NOMO-1 treated with dmso at 0.1 percent for 144 hours (cell line): Measurements from ENCODE around the gene ZNF324B.
"Not testable (repeated sequence)": the region's sequence is repeated elsewhere in the genome, so short reads cannot be mapped to it uniquely, and the experiment has no call there.

Source experiments
- DNase-seq: peaks from one replicate; lab custom pipeline; 2025; ENCODE audit not compliant: unreplicated experiment; lab: John Stamatoyannopoulos, UW

Gene ZNF324B

DNA sequence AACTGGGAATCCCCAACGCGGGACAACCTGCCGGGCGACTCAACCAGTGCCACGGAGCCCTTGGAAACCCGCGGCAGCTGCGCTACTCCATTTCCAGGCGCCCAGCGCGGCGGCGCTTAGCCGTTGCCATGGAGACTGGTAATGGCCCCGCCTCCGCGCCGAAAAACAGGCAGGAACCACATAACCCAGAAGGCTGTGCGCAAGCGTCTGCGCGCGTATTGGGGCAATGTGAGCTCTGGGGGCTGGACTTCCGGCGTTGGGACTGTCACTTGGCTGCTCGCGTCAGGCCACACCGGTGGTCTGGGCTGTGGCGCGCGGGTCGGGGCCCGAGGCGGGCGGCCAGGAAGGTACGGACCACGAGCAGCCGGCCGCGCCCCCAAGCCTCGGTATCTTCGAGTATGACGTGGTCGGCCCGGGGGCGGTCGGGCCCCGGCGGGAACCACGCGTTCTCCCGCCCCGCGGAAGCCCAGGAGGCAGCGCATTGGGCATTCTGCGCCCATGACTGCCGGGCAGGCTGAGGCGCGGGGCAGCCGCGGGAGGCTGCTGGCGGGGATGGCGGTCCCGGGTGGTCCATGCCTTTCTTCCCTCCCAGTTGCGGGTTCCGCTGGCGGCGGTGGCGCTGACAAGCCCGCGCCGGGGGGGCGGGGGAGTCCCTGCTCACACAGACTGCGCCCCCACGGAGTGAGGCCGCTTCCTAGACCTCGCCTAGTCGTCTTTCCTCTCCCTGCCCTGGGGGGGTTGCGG, at the start of gene ZNF324B:
Gene ZNF324B, plus strand, starts transcription at position 265 of the 744 bp plus-strand sequence. CDS start 2,080 bp downstream, outside the sequence.
- DNase-seq: peak; percentile 96

DNA sequence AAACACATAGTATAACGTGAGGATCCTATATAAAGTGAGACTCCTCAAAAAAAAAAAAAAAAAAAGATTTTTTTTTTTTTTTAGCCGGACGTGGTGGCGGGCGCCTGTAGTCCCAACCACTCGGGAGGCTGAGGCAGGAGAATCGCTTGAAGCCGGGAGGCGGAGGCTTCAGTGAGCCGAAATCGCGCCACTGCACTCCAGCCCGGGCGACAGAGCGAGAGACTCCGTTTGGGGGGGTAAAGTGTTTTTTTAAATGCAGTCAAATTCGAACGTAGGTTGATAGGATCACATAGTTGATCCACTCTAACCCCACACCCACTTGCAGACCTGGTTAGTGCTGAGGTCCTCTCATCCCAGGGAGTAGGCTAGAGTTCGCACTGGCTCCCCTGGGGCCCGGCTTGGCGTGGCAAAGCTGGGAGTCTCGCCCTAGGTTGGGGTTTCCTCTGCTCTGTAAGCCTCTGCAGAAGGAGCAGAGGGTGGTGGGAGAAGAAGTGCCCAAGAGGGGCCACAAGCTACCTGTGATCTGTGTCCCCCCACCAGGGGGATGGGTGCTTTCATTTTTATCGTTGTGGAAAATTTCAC, 49.5 kb upstream of the ZNF324B start:
- no peak for DNase-seq

- not testable (repeated sequence) for DNase-seq
These were observed 47.4 kb upstream of the ZNF324B start for GRCh38 chr19:58403920-58404478.

GRCh38 chr19:58406818-58407657, 44.4 kb upstream of the ZNF324B start:
- no peak for DNase-seq

GRCh38 chr19:58407658-58408151, 43.7 kb upstream of the ZNF324B start:
- no peak for DNase-seq

DNA sequence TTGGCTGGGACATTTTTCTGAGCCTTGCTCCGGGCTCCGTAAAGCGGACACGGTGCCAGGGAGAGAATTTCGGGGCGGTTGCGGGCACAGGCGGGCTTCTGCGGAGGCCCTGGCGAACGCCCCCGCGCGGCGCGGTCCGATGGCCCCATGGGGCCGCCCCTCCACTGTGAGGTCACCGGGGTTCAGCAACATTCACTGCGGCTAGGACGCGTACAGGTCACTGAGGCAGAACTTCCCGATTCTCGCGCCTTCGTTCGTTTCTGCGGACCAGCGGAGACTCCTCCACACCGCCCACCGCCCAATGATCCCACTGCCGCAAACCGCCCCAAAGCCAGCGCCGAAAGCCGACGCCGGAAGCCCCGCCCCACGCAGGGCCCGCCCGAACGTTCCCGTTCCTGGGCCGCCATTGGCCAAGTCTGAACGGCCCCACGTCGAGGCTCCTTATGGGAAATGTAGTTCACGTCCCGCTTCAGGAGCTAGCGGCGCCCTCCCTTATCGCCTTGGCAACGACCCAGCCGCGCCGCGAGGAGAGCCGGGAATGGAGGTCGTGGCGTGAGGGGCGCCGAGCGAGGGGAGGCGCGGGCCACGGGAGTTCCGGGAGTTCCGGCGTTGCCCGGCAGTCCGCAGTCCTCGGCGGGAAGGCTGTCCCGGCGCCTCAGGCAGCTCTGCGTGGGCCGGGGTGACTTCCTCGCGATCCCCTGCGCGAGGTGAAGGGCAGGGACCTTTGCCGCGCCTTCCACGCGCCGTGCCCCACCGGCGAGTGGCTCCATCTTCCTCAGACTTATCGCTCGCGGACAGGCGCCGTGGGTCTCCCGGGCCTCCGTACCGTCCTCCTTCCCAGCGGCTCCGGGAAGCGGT, 43.0 kb upstream of the ZNF324B start, which contains the start of gene ZNF584:
Gene ZNF584, plus strand, starts transcription at position 498 of the 858 bp plus-strand sequence. CDS start 499 bp downstream, outside the sequence.
- DNase-seq: peak; percentile 98

GRCh38 chr19:58409010-58409790, 42.2 kb upstream of the ZNF324B start:
- no peak for DNase-seq

GRCh38 chr19:58416604-58417003, 34.8 kb upstream of the ZNF324B start:
- no peak for DNase-seq

DNA sequence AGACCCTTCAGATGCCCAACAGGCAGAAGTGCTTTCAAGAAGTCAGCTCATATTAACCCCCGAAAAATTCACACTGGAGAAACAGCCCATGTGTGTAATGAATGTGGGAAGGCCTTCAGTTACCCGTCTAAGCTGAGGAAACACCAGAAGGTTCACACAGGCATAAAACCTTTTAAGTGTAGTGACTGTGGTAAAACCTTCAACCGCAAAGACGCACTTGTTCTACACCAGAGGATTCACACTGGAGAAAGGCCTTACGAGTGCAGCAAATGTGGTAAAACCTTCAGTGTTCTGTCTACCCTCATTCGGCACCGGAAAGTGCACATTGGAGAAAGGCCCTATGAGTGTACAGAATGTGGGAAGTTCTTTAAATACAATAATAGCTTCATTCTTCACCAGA, 34.4 kb upstream of the ZNF324B start:
- DNase-seq: no peak

DNA sequence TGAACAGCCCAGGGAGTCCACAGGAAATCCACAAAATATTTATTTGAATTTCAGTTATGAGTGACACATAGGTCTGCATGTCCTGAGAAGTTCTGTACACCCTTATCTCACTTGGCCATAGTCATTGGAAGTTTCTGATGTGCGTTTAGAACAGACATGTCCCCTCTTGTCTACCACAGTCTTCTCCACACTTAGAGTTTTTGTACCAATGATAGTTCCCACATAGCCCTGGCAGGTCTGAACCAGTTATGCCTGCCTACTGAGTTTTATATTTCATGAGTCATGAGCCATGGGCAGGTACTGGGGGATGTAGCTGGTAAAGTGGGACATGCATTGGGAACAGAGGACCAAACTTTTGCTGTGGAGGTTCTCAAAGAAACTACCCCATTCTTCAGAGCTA, 22.8 kb upstream of the ZNF324B start:
- no peak for DNase-seq

DNA sequence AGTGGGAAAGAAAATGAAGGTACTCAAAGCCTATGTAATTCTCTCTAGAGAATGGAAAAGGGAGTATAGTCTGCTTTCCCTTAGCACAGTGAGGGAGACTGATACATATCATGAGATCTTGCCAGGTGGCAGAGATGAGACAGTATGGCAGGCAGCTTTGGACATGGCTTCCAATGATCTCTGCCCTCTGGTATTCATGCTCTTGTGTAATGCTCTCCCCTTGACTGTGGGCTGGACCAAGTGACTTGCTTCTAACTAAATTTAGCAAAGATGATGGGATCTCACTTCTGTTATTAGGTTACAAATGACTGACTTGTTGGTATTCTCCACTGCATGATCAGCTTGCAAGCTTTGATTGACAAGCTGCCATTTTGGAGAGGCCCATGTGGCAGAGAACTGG, 21.7 kb upstream of the ZNF324B start:
- DNase-seq: no peak

- DNase-seq: no peak
These were observed 17.2 kb upstream of the ZNF324B start for GRCh38 chr19:58434217-58434616.

- DNase-seq: peak; percentile 95
These were observed 11.6 kb upstream of the ZNF324B start, which contains the start of gene ZNF132 for GRCh38 chr19:58439576-58440554. Gene ZNF132, minus strand, starts transcription at chr19:58440153. Its CDS starts 332 bp downstream, at chr19:58439821.

DNA sequence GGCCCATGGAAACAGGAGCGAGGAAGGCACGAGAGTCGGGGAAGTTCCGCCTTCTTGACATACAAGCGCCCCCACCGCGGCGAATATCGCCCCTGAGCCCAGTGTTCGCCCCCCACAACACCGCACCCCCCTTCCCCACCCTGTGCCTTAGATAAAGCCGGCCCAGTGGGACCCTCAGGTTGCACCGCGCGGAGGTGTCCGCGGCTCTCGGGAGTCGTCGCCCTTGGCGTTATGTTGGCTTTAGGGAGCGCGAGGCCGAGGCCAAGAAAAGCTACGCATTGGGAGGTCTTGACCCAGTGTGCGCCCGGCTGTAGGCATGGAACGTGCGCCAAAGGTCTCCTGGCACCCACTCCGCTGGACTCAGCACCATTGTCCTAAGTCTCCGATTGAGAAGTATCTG, 10.9 kb upstream of the ZNF324B start:
- DNase-seq: no peak

DNA sequence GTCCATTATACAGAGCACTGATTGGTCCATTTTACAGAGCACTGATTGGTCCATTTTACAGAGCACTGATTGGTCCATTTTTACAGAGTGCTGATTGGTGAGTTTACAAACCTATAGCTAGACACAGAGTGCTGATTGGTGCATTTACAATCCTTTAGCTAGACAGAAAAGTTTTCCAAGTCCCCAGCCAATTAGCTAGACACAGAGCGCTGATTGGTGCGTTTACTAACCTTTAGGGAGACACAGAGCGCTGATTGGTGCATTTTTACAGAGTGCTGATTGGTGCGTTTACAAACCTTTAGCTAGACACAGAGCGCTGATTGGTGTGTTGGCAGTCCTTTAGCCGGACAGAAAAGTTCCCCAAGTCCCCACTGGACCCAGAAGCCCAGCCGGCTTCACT, 8.4 kb upstream of the ZNF324B start:
- not testable (repeated sequence) for DNase-seq

DNA sequence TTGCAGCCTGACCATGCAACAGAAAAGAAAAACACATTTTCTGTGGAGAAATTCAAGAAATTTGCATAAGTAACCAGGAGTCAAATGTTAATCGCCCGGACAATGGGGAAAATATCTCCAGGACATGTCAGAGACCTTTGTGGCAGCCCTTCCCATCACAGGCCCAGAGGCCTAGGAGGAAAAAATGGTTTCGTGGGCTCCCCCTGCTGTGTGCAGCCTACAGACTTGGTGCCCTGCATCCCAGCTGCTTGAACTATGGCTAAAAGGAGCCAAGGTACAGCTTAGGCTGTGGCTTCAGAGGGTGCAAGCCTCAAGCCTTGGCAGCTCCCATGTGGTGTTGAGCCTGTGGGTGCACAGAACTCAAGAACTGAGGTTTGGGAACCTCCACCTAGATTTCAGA, 2.6 kb upstream of the ZNF324B start:
- not testable (repeated sequence) for DNase-seq

- not testable (repeated sequence) for DNase-seq
These were observed 1.4 kb upstream of the ZNF324B start for GRCh38 chr19:58449980-58450379.

GRCh38 chr19:58450856-58451357, 515 bp upstream of the ZNF324B start:
- no peak for DNase-seq
